ENCODE data around the gene EPN1.

- no peak for TF ChIP-seq CTCF (IDR thresholded peaks at IDR 0.05; ENCODE audit: control extremely low read depth in 1 of 3, insufficient read depth in 1 of 3, low read depth in 1 of 3, low read length in 3 of 3)
- no peak for TF ChIP-seq POLR2A (IDR thresholded peaks at IDR 0.05; ENCODE audit: control extremely low read depth in 1 of 2, low read depth in 2 of 2, low read length in 2 of 2)
- TF ChIP-seq NANOG (IDR thresholded peaks at IDR 0.05; ENCODE audit: insufficient read depth, low read depth, low read length, poor library complexity, severe bottlenecking): no peak
- no peak for TF ChIP-seq GABPA (IDR thresholded peaks at IDR 0.05; ENCODE audit: borderline replicate concordance, insufficient read depth, low read length)
- no peak for TF ChIP-seq ZNF274 (IDR thresholded peaks at IDR 0.05; ENCODE audit: borderline replicate concordance, extremely low read depth, low read length)
These were observed 15.2 kb downstream of the EPN1 start for GRCh38 chr19:55690109-55690768.

Measured in H1 (cell line).